Endometrial microvascular endothelial cells (primary cell): ENCODE measurements around the gene OSBPL5. TPM values are rescaled to one million over a fixed set of nuclear protein-coding genes. Genes with fewer than 3 reads are reported as not detected.

Experiments used
- in situ Hi-C: cut with HindIII; loops from 2 replicates; pipeline ENCODE4 v1.10.0; 2017; ENCODE audit warnings: low sequenced_read_pairs, low pct_unique_long_range_greater_than_20kb; ENCODE audit errors: inconsistent ontology term
- total RNA-seq: library from RNA; depleted of rRNA; stranded (reverse); fragments of >200 nt; gene quantifications from one replicate; pipeline ENCODE4 v1.2.3, GENCODE V29; 2015; ENCODE audit errors: inconsistent ontology term

The OSBPL5 gene
- total RNA-seq, 1 donor from 2014 or later = 28.2 TPM

GRCh38 chr11:3155691-3156258, 9.3 kb downstream of the OSBPL5 start:
- in situ Hi-C loops = no loop called here

GRCh38 chr11:3155216-3155615, 9.9 kb downstream of the OSBPL5 start:
- in situ Hi-C loops = no loop called here

GRCh38 chr11:3154001-3154599, 11.0 kb downstream of the OSBPL5 start:
- in situ Hi-C loops = no loop called here

DNA sequence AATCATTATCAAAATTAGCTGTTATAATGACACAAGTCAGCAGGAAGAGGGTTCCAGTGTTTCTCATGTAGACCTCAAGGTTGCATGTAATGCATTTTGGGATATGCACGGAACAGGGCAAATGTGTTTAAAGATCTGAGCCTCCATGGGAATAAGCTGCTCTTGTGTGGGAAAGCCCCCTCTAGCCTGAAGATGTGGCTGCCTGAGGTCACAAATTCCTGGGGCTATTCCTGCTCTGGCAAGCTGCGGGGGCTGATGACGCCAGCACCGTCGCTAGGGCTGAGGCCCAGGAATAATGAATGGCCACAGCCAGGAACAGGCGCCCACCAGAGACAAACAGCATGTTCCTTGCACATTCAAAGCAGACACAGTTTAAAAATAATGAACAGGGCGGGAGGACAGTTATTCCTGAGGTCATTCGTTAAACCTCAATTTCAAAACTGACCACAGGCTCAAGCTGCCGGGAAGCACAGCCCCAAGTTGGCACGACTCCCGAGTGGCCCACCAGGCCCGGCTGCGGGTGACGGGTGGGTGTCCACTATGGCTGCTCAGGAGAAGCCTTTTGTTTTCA, 11.7 kb downstream of the OSBPL5 start:
- in situ Hi-C loops = no loop called here

DNA sequence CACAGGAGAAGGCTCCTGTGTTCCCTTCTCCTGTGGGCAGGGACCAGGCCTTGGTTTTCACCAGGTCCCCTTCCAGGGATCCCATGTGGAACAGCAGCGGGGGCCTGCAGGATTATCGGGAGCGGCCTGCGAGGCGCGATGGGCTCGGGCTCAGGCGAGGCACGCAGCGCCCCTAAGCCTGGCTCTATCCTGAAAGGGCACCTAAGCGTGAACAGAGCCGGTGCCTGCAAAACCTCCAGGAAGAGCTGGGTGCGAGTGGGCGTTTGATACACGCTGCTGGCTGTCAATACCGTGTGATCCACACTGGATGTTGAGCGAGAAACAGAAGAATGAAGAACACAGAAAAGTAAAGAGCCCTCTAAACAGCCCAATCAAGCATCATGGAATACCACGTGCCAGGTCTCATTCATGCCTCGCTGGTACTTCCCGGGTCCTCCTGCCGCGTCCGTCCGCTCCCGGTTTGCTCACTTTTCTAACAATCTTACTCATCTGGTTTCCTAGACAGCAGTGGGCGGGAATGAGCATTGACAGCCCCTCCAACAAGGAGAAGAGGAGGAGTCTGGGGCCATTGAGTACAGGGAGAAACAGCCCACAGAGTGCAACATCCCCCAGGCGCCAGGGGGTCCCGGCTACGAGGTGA, 12.5 kb downstream of the OSBPL5 start:
- in situ Hi-C loops = no loop called here

DNA sequence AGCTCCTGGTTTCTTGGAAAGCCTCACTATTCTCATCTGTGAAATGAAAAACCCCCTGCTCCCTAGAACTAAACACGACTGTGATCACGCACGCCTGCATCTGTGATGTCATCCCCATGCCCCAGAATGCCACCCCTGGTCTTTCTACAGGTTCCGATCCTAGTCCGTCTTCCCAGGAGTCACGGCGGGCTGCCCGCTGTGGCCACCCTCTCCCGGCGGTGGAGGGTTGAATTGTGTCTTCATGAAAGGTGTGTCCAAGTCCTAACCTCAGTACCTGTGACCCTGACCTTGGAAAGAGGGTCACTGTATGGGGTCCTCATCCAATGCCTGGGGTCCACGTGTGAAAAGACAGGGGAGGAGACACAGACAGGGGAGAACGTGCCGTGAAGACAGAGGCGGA, 14.4 kb downstream of the OSBPL5 start:
- in situ Hi-C loops = no loop called here

- in situ Hi-C loops = no loop called here
Observed at GRCh38 chr11:3149852-3150188, 15.3 kb downstream of the OSBPL5 start.

GRCh38 chr11:3148990-3149851, 15.9 kb downstream of the OSBPL5 start:
- in situ Hi-C loops = no loop called here

DNA sequence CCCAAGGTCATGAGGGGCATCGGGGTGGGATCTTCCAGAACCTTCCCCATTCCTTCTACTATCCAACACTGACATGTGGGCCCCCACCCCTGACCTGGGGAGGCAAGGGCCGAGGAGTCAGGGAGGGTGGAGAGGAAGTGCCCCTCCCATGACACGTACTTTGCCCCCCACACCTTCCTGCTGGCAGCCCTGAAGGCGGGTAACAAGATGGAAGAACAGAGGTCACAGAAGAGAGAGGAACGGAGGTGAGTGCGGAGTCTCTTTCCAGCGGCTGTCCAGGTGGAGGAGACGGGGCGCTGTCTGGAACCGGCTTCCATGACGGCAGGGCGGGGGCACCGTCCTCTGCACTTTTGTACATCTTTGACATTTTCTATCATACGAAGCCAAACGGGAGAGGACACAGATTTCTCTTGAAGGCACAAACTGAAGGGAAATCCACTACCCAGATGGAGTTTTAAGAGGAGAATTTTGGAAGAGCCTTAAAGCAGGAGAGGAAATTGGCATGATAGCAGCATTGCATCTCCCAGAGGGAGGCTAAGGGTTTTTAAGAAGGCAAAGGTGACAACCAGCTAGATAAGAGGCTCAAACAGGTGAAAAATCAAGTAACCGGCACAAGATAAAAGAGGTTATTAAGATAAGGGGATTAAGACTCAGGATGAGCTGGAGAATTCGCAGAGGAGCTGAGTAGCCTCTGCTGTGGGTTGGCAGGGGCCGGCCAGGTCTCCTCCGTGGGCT, 16.7 kb downstream of the OSBPL5 start:
- in situ Hi-C loops = no loop called here

- in situ Hi-C loops = no loop called here
Observed at GRCh38 chr11:3147626-3148025, 17.5 kb downstream of the OSBPL5 start.

DNA sequence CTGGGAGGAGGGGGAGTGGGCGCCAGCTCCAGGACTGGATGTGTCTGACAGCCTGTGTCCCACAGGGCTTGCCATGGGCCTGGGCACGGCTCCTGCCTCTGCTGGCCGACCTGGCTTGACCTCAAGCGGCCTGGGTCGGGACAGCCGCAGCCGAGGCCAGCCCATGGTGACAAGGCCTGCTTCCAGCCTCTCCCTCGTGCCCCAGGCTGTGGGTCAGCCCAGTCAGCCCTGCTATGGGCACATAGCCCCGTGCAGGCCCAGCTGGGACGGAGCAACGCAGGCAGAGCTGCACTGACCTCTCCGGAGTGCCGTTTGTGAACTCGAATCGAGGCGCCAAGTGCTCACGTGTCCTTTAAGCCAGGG, 17.9 kb downstream of the OSBPL5 start:
- in situ Hi-C loops = no loop called here

- in situ Hi-C loops = no loop called here
Observed at GRCh38 chr11:3146612-3147256, 18.4 kb downstream of the OSBPL5 start.

- in situ Hi-C loops = no loop called here
Observed at GRCh38 chr11:3145206-3145520, 19.9 kb downstream of the OSBPL5 start.

- in situ Hi-C loops = no loop called here
Observed at GRCh38 chr11:3144296-3145205, 20.6 kb downstream of the OSBPL5 start.

GRCh38 chr11:3143136-3143880, 21.8 kb downstream of the OSBPL5 start:
- in situ Hi-C loops = no loop called here

- in situ Hi-C loops = no loop called here
Observed at GRCh38 chr11:3140291-3140603, 24.9 kb downstream of the OSBPL5 start.
